GM19238 (cell line): ENCODE results near the gene MYH3.

Experiments used
- DNase-seq: peaks from one replicate; pipeline ENCODE4 v3.0.0; 2011; ENCODE audit warnings: low spot score; ENCODE audit not compliant: insufficient read length

The MYH3 gene

GRCh38 chr17:10614536-10615155, 42.5 kb downstream of the MYH3 start:
- DNase-seq: peak; percentile 17

GRCh38 chr17:10613775-10614513, 43.2 kb downstream of the MYH3 start:
- DNase-seq: no peak

- no peak for DNase-seq
Measured at GRCh38 chr17:10612957-10613744, 44.0 kb downstream of the MYH3 start.

GRCh38 chr17:10610884-10611283, 46.2 kb downstream of the MYH3 start:
- no peak for DNase-seq

GRCh38 chr17:10608244-10608643, 48.9 kb downstream of the MYH3 start:
- DNase-seq: no peak

- DNase-seq: no peak
Measured at GRCh38 chr17:10606110-10606509, 51.0 kb downstream of the MYH3 start.

GRCh38 chr17:10605221-10605783, 51.8 kb downstream of the MYH3 start:
- DNase-seq: no peak

GRCh38 chr17:10604521-10604920, 52.6 kb downstream of the MYH3 start:
- no peak for DNase-seq

GRCh38 chr17:10603931-10604330, 53.2 kb downstream of the MYH3 start:
- DNase-seq: no peak

GRCh38 chr17:10600571-10600970, 56.5 kb downstream of the MYH3 start:
- no peak for DNase-seq

GRCh38 chr17:10598621-10599020, 58.5 kb downstream of the MYH3 start:
- no peak for DNase-seq

GRCh38 chr17:10589553-10590145, 67.5 kb downstream of the MYH3 start:
- no peak for DNase-seq

GRCh38 chr17:10585529-10585928, 71.6 kb downstream of the MYH3 start:
- no peak for DNase-seq

- DNase-seq: no peak
Measured at GRCh38 chr17:10583834-10584233, 73.3 kb downstream of the MYH3 start.

GRCh38 chr17:10579270-10579669, 77.8 kb downstream of the MYH3 start:
- peak; percentile 10 for DNase-seq
